ENCODE results near the gene CASP7.

The CASP7 gene

GRCh38 chr10:113708640-113709039 is 28.9 kb downstream of the CASP7 start:
- in situ Hi-C loops (cut with MboI; ENCODE audit: low pct_unique_long_range_greater_than_20kb, low sequenced_read_pairs, unreplicated experiment) = loop anchor here (25.0 kb wide), 1 partner anchor 404 kb away; no protein-coding TSS in a partner anchor
- no peak for TF ChIP-seq CTCF (IDR thresholded peaks at IDR 0.05; ENCODE audit: extremely low read depth, insufficient read depth, missing control alignments)
- no peak for DNase-seq (ENCODE audit: low spot score)

GRCh38 chr10:113709221-113709838 is 29.6 kb downstream of the CASP7 start:
- no peak for TF ChIP-seq CTCF (IDR thresholded peaks at IDR 0.05; ENCODE audit: extremely low read depth, insufficient read depth, missing control alignments)
- in situ Hi-C loops (cut with MboI; ENCODE audit: low pct_unique_long_range_greater_than_20kb, low sequenced_read_pairs, unreplicated experiment) = loop anchor here (25.0 kb wide), 1 partner anchor 403 kb away; no protein-coding TSS in a partner anchor
- no peak for DNase-seq (ENCODE audit: low spot score)

- DNase-seq (ENCODE audit: low spot score) = no peak
- TF ChIP-seq CTCF (IDR thresholded peaks at IDR 0.05; ENCODE audit: extremely low read depth, insufficient read depth, missing control alignments) = no peak
- in situ Hi-C loops (cut with MboI; ENCODE audit: low pct_unique_long_range_greater_than_20kb, low sequenced_read_pairs, unreplicated experiment) = loop anchor here (25.0 kb wide), 1 partner anchor 401 kb away; no protein-coding TSS in a partner anchor
Measured at GRCh38 chr10:113711142-113711541, 31.4 kb downstream of the CASP7 start.

GRCh38 chr10:113712024-113712423 is 32.3 kb downstream of the CASP7 start:
- DNase-seq (ENCODE audit: low spot score) = no peak
- in situ Hi-C loops (cut with MboI; ENCODE audit: low pct_unique_long_range_greater_than_20kb, low sequenced_read_pairs, unreplicated experiment) = loop anchor here (25.0 kb wide), 1 partner anchor 400 kb away; no protein-coding TSS in a partner anchor
- TF ChIP-seq CTCF (IDR thresholded peaks at IDR 0.05; ENCODE audit: extremely low read depth, insufficient read depth, missing control alignments) = no peak

GRCh38 chr10:113712755-113713639 is 33.3 kb downstream of the CASP7 start:
- DNase-seq (ENCODE audit: low spot score) = no peak
- TF ChIP-seq CTCF (IDR thresholded peaks at IDR 0.05; ENCODE audit: extremely low read depth, insufficient read depth, missing control alignments) = no peak
- in situ Hi-C loops (cut with MboI; ENCODE audit: low pct_unique_long_range_greater_than_20kb, low sequenced_read_pairs, unreplicated experiment) = loop anchor here (25.0 kb wide), 1 partner anchor 399 kb away; no protein-coding TSS in a partner anchor

GRCh38 chr10:113713640-113713982 is 33.9 kb downstream of the CASP7 start:
- DNase-seq (ENCODE audit: low spot score) = no peak
- no peak for TF ChIP-seq CTCF (IDR thresholded peaks at IDR 0.05; ENCODE audit: extremely low read depth, insufficient read depth, missing control alignments)
- in situ Hi-C loops (cut with MboI; ENCODE audit: low pct_unique_long_range_greater_than_20kb, low sequenced_read_pairs, unreplicated experiment) = loop anchor here (25.0 kb wide), 1 partner anchor 399 kb away; no protein-coding TSS in a partner anchor
